ENCODE results near the gene TMEM203. TPM values are rescaled to one million over a fixed set of nuclear protein-coding genes. Genes with fewer than 3 reads are reported as not detected.
A peak's percentile ranks its signal among the peaks of the same experiment; 100 is the strongest.

The TMEM203 gene
- polyA plus RNA-seq, 1 donor = 33.0 TPM

GRCh38 chr9:137219757-137220316, 14.4 kb upstream of the TMEM203 start:
- DNase-seq (ENCODE audit: low read depth) = no peak

GRCh38 chr9:137218754-137219271, 13.4 kb upstream of the TMEM203 start:
- no peak for DNase-seq (ENCODE audit: low read depth)

- DNase-seq (ENCODE audit: low read depth) = no peak
Measured at GRCh38 chr9:137218212-137218753, 12.8 kb upstream of the TMEM203 start.

- DNase-seq (ENCODE audit: low read depth) = no peak
Measured at GRCh38 chr9:137217276-137218211, 12.1 kb upstream of the TMEM203 start.

GRCh38 chr9:137216188-137216965, 10.9 kb upstream of the TMEM203 start:
- no peak for DNase-seq (ENCODE audit: low read depth)

- no peak for DNase-seq (ENCODE audit: low read depth)
Measured at GRCh38 chr9:137215196-137215986, 9.9 kb upstream of the TMEM203 start.

GRCh38 chr9:137214620-137215019, 9.2 kb upstream of the TMEM203 start:
- DNase-seq (ENCODE audit: low read depth) = no peak

GRCh38 chr9:137213160-137214060, 8.0 kb upstream of the TMEM203 start:
- DNase-seq (ENCODE audit: low read depth) = no peak

- DNase-seq (ENCODE audit: low read depth) = no peak
Measured at GRCh38 chr9:137212520-137212919, 7.1 kb upstream of the TMEM203 start.

GRCh38 chr9:137211532-137211931, 6.1 kb upstream of the TMEM203 start:
- DNase-seq (ENCODE audit: low read depth) = no peak

- no peak for DNase-seq (ENCODE audit: low read depth)
Measured at GRCh38 chr9:137206602-137207001, 1.2 kb upstream of the TMEM203 start.

- no peak for DNase-seq (ENCODE audit: low read depth)
Measured at GRCh38 chr9:137204731-137205125, 720 bp downstream of the TMEM203 start.

GRCh38 chr9:137202966-137203365, 2.5 kb downstream of the TMEM203 start:
- no peak for DNase-seq (ENCODE audit: low read depth)

- DNase-seq (ENCODE audit: low read depth) = no peak
Measured at GRCh38 chr9:137201205-137201868, 4.1 kb downstream of the TMEM203 start.

- DNase-seq (ENCODE audit: low read depth) = peak; percentile 89
Measured at GRCh38 chr9:137200311-137201204, 4.9 kb downstream of the TMEM203 start, which contains the start of gene TPRN. TPRN (minus strand) TSS chr9:137200741; CDS start chr9:137200711, 30 bp downstream.

GRCh38 chr9:137199411-137200121, 5.9 kb downstream of the TMEM203 start:
- DNase-seq (ENCODE audit: low read depth) = no peak

GRCh38 chr9:137198902-137199283, 6.6 kb downstream of the TMEM203 start:
- no peak for DNase-seq (ENCODE audit: low read depth)

Measured in forelimb muscle (tissue), 1 donor.